NB4 (cell line): Measurements from ENCODE around the gene SCAF8.

Experiments used
- MAX ChIP-seq: IDR thresholded peaks from 2 replicates; pipeline ENCODE4 v1.6.1; 2011; ENCODE audit warnings: low read depth, low read length
- MYC ChIP-seq: IDR thresholded peaks from 2 replicates; pipeline ENCODE4 v1.6.1; 2011; ENCODE audit warnings: low read depth, low read length
- POLR2A ChIP-seq: IDR thresholded peaks from 2 replicates; pipeline ENCODE4 v1.6.1; 2011; ENCODE audit warnings: mild to moderate bottlenecking; ENCODE audit not compliant: insufficient read length; ENCODE audit errors: extremely low read depth
- TF ChIP-seq, protein P1 (sequence below): IDR thresholded peaks from one replicate; pipeline ENCODE4 v1.5.1; 2012; ENCODE audit warnings: low read depth, low read length

GRCh38 chr6:154861825-154862224, 128.6 kb downstream of the SCAF8 start:
- TF ChIP-seq, protein P1, sequence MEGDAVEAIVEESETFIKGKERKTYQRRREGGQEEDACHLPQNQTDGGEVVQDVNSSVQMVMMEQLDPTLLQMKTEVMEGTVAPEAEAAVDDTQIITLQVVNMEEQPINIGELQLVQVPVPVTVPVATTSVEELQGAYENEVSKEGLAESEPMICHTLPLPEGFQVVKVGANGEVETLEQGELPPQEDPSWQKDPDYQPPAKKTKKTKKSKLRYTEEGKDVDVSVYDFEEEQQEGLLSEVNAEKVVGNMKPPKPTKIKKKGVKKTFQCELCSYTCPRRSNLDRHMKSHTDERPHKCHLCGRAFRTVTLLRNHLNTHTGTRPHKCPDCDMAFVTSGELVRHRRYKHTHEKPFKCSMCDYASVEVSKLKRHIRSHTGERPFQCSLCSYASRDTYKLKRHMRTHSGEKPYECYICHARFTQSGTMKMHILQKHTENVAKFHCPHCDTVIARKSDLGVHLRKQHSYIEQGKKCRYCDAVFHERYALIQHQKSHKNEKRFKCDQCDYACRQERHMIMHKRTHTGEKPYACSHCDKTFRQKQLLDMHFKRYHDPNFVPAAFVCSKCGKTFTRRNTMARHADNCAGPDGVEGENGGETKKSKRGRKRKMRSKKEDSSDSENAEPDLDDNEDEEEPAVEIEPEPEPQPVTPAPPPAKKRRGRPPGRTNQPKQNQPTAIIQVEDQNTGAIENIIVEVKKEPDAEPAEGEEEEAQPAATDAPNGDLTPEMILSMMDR = no peak
- TF ChIP-seq POLR2A (no peak), MYC (no peak), MAX (no peak)
